Measurements from ENCODE around the gene ZDHHC8. TPM values are rescaled to one million over a fixed set of nuclear protein-coding genes. Genes with fewer than 3 reads are reported as not detected.

ZDHHC8 gene
- total RNA-seq, 1 donor from 2014 or later: 82.4 TPM

DNA sequence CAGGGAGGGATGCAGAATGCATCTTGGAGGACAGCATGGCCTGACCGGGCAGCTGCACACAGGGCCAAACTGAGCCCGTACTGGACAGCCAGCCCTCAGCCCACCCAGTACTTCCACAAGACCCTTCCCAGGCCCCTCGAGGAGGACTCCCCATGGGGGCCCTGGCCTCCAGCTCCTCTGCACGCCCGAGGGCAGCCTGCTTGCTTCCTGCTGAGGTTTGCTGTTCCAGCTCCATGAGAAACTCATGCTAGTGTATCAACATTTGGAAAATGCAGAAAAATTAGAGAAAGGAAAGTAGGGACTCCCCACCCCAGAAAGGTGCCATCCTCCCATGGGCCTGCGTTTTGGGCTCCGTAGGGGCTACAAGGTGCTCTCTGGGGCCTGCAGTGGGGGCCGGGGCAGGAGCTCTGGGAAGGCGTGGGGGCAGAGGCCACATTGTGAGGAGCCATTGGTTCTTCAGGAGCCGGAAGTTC is 40.6 kb downstream of the ZDHHC8 start:
- H3K36me3 Mint-ChIP-seq (ENCODE audit: low read depth): no peaks in the 10 kb centered on the region
- no peaks in the 10 kb centered on the region for H3K27me3 Mint-ChIP-seq (ENCODE audit: low read depth)
- H3K9me3 Mint-ChIP-seq: no peaks in the 10 kb centered on the region
- no peaks in the 10 kb centered on the region for H3K4me1 Mint-ChIP-seq (ENCODE audit: low read depth)
- intact Hi-C loops (cut with micrococcal nuclease): no loop called here
- DNase-seq (ENCODE audit: low spot score): no peak
- H3K4me3 Mint-ChIP-seq (ENCODE audit: low read depth): no peak overlapping the region
- H3K27ac Mint-ChIP-seq: no peak overlapping the region

DNA sequence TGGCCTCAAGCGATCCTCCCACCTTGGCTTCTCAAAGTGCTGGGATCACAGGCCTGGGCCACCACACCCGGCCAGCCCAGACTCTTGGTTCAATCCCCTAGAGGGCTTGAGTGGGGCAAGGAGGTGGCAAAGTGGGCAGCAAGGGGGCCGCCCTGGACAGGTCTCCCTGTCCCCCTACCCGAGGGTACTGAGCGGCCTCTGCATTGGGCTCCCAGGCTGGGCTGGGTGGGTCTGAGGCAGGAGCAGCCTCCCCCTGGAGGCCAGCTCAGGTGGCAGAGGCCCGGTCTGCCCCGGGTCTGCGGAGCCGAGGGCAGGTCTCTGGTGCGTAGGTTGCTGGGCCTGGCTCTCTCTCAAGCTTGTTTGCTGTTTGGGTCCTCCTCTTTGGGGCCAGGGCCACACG is 41.6 kb downstream of the ZDHHC8 start:
- H3K9me3 Mint-ChIP-seq: no peaks in the 10 kb centered on the region
- H3K27me3 Mint-ChIP-seq (ENCODE audit: low read depth): no peaks in the 10 kb centered on the region
- no peaks in the 10 kb centered on the region for H3K36me3 Mint-ChIP-seq (ENCODE audit: low read depth)
- DNase-seq (ENCODE audit: low spot score): no peak
- intact Hi-C loops (cut with micrococcal nuclease): no loop called here
- H3K27ac Mint-ChIP-seq: no peak overlapping the region
- H3K4me1 Mint-ChIP-seq (ENCODE audit: low read depth): no peaks in the 10 kb centered on the region
- H3K4me3 Mint-ChIP-seq (ENCODE audit: low read depth): no peak overlapping the region

DNA sequence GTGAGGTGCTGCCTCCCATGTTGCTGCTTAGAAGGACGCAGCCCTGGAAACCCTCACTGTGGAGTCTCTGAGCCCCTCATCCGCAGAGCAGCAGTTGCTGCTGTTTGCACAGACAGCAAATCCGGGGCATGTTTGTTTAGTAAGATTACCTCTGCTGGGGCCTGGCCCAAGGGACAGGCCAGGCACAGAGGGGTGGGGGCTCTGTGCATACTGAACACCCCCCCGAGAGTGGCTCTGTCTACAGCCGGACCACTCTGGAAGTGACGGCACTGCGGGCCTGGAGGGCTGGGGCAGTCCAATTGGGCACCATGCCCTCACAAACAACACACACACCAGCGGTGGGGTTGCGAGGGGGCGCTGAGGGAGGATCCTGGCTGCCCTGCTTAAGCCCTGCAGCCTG is 42.2 kb downstream of the ZDHHC8 start:
- no peak overlapping the region for H3K4me3 Mint-ChIP-seq (ENCODE audit: low read depth)
- no peaks in the 10 kb centered on the region for H3K4me1 Mint-ChIP-seq (ENCODE audit: low read depth)
- no peaks in the 10 kb centered on the region for H3K27me3 Mint-ChIP-seq (ENCODE audit: low read depth)
- H3K27ac Mint-ChIP-seq: no peak overlapping the region
- no peaks in the 10 kb centered on the region for H3K9me3 Mint-ChIP-seq
- no peaks in the 10 kb centered on the region for H3K36me3 Mint-ChIP-seq (ENCODE audit: low read depth)
- no peak for DNase-seq (ENCODE audit: low spot score)
- intact Hi-C loops (cut with micrococcal nuclease): no loop called here

DNA sequence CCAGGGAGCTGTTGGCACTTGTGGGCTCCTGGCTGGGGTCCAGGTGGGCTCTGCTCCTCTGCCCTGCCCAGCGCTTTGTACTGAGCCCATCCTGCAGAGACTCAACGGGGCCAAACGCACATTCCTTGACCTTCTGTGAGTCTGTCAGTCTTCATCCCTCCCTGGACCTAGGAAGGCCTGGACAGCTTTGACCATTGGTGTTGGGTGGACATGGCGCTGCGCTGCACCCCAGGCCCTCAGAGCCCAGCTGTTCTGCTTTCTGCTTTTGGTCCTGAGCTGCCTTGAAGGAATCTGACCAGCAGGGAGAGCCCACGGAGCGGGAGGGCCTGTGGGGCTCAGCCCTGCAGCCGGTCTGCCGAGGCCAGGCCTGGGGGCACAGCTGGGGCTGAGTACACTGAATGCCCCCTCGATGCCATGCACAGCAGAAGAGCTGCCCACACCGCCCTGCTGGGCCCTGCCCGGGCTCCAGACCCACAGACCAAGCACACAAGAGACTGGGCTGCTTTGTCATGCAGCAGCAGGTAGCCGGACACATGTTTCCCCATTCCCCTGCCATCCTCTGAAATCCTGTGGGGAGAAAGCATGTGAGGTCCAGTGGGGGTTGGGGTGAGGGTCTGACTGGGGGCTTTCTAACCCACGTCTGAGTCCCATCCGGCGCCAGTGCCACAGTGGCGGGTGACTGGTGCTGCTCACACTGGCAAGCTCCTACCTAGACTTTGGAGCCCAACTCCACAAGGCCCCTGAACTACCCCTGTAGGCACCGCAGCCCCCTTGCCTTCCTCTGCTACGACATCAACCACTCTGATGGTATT is 43.4 kb downstream of the ZDHHC8 start:
- Mint-ChIP-seq H3K27ac (no peak overlapping the region), H3K9me3 (no peaks in the 10 kb centered on the region), H3K27me3 (ENCODE audit: low read depth) (no peaks in the 10 kb centered on the region), H3K4me3 (ENCODE audit: low read depth) (no peak overlapping the region), H3K36me3 (ENCODE audit: low read depth) (no peaks in the 10 kb centered on the region), H3K4me1 (ENCODE audit: low read depth) (no peaks in the 10 kb centered on the region)
- intact Hi-C loops (cut with micrococcal nuclease): no loop called here
- no peak for DNase-seq (ENCODE audit: low spot score)

- H3K27me3 Mint-ChIP-seq (ENCODE audit: low read depth): no peaks in the 10 kb centered on the region
- H3K4me3 Mint-ChIP-seq (ENCODE audit: low read depth): no peak overlapping the region
- no peaks in the 10 kb centered on the region for H3K9me3 Mint-ChIP-seq
- H3K4me1 Mint-ChIP-seq (ENCODE audit: low read depth): no peaks in the 10 kb centered on the region
- H3K27ac Mint-ChIP-seq: no peak overlapping the region
- no peaks in the 10 kb centered on the region for H3K36me3 Mint-ChIP-seq (ENCODE audit: low read depth)
- no peak for DNase-seq (ENCODE audit: low spot score)
- intact Hi-C loops (cut with micrococcal nuclease): no loop called here
These were observed 43.9 kb downstream of the ZDHHC8 start for GRCh38 chr22:20175597-20175900.

DNA sequence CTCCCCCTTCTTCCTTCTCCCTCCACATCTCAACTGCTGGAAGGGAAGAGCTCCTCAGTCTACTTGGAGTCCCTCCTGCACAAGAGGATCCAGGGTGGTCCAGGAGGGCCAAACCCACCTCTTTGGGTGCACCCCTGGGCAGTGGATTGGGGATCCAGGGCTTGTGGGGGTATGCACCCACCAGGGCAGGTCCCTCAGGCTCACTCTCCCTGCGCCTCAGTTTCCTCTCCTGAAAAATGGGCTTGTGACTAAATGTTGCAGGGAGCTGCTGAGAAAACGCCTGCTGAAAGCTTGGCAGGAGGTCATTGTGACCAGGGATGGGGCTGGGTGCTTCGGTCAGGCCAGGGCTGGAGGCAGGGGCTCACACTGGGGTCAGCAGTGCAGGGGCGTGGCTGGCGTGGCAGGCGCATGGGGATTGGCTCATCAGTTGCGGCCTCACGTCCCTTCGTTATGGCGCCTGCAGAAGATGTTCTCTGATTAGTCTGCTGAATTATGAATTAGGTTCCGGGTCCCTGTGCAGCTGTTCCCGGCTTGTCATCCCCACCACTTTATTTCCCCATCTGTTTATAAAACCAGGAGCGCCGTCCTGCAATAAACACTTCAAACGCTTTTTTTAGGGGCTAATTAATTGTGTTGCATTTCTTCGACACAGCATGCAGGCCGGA is 44.9 kb downstream of the ZDHHC8 start:
- no peaks in the 10 kb centered on the region for H3K4me1 Mint-ChIP-seq (ENCODE audit: low read depth)
- no peak overlapping the region for H3K27ac Mint-ChIP-seq
- H3K27me3 Mint-ChIP-seq (ENCODE audit: low read depth): no peaks in the 10 kb centered on the region
- intact Hi-C loops (cut with micrococcal nuclease): no loop called here
- DNase-seq (ENCODE audit: low spot score): no peak
- H3K36me3 Mint-ChIP-seq (ENCODE audit: low read depth): no peaks in the 10 kb centered on the region
- no peak overlapping the region for H3K4me3 Mint-ChIP-seq (ENCODE audit: low read depth)
- H3K9me3 Mint-ChIP-seq: no peaks in the 10 kb centered on the region

DNA sequence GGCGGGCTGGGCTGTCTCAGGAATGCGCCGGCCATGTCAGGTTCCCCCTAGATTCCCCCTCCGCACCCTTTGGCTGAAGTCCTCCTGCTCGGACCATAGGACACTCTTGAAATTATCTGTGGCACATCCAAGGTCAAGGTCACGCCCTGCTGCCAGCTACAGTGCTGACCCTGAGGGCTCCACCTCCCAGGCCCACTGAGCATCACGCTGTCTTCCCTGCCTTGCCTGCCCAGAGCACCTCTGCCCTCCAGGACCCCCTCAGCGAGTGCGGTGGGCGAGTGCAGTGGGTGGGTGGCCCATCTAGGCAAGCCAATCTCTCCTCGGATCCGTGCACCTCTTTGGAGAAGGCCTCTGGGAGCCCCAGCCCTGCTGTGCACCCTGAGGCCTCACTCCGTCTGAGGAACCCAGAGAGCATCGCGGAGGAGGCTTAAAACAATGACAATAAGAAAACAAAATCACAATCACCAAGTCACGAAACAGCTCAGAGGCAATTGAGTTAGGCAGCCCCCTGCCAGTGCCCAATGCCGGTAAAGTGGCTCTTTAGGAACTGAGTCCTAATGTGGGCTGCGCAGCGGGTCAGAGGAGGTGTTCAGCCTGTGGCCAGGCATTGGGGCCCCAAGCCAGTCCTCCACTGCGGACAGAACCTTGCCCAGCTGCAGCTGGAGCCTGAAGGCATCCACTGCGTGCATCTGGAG is 45.8 kb downstream of the ZDHHC8 start:
- no peaks in the 10 kb centered on the region for H3K9me3 Mint-ChIP-seq
- no peak overlapping the region for H3K4me3 Mint-ChIP-seq (ENCODE audit: low read depth)
- intact Hi-C loops (cut with micrococcal nuclease): no loop called here
- DNase-seq (ENCODE audit: low spot score): no peak
- no peaks in the 10 kb centered on the region for H3K36me3 Mint-ChIP-seq (ENCODE audit: low read depth)
- H3K27ac Mint-ChIP-seq: no peak overlapping the region
- H3K27me3 Mint-ChIP-seq (ENCODE audit: low read depth): no peaks in the 10 kb centered on the region
- H3K4me1 Mint-ChIP-seq (ENCODE audit: low read depth): no peaks in the 10 kb centered on the region

- Mint-ChIP-seq H3K36me3 (ENCODE audit: low read depth) (no peaks in the 10 kb centered on the region), H3K27ac (no peak overlapping the region), H3K9me3 (no peaks in the 10 kb centered on the region), H3K27me3 (ENCODE audit: low read depth) (no peaks in the 10 kb centered on the region), H3K4me1 (ENCODE audit: low read depth) (no peaks in the 10 kb centered on the region), H3K4me3 (ENCODE audit: low read depth) (no peak overlapping the region)
- DNase-seq (ENCODE audit: low spot score): no peak
- intact Hi-C loops (cut with micrococcal nuclease): no loop called here
These were observed 46.7 kb downstream of the ZDHHC8 start for GRCh38 chr22:20178075-20178914.

DNA sequence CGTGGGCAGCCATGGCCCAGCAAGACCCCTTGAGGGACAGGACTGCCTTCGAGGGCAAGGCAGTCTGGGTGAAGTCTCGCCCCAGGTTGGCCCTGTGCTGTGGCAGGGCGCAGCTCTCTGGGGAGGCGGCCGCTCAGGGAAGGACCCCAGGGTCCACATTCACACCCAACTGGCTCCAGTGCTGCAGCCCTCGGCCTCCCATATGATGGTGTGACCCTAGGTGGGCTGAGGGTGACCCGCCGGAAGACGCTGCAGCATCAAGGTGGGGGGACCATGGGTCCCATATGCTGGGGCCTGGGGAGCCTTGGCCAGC is 47.3 kb downstream of the ZDHHC8 start:
- no peaks in the 10 kb centered on the region for H3K27me3 Mint-ChIP-seq (ENCODE audit: low read depth)
- intact Hi-C loops (cut with micrococcal nuclease): no loop called here
- no peaks in the 10 kb centered on the region for H3K4me1 Mint-ChIP-seq (ENCODE audit: low read depth)
- no peak overlapping the region for H3K27ac Mint-ChIP-seq
- no peak for DNase-seq (ENCODE audit: low spot score)
- H3K36me3 Mint-ChIP-seq (ENCODE audit: low read depth): no peaks in the 10 kb centered on the region
- H3K9me3 Mint-ChIP-seq: no peaks in the 10 kb centered on the region
- H3K4me3 Mint-ChIP-seq (ENCODE audit: low read depth): no peak overlapping the region

DNA sequence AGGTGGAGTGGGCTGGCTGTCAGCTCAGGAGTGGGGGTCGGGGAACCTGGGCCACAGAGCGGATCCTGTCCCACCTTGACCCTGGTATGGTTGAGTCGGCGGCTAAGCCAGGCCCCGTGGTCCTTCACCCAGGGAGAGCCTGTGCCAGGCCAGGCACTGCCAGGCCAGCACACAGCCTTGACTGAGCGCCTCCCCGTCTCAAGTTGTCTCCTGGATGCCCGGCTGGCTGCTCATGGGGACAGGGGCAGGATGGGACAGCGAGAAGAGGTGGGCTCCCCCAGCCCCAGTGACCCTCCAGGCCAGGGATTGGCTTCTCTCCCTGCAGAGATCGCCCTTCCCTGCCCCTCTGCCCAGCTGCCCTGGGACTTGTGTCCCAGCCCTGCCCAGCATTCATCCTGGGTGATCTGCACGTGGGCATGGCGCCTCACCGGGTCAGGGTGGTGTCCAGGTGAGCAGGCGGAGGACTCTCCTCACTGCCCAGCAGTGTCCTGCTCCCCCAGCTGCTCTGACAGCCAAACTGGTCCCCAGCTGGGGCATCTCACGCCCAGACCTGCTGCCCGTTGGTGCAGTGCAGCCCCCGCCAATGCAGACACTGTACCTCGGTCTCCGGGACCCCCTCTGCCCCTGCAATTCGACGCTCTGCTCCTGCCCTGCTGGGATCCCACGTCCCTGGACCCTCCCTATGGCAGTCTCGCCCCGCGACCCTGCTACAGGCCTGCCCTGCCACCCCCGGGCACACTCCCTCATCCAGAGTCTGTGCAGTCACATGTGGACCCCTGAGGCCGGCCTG is 48.0 kb downstream of the ZDHHC8 start:
- intact Hi-C loops (cut with micrococcal nuclease): no loop called here
- H3K27ac Mint-ChIP-seq: no peak overlapping the region

GRCh38 chr22:20180245-20180630 is 48.6 kb downstream of the ZDHHC8 start:
- DNase-seq (ENCODE audit: low spot score): no peak
- Mint-ChIP-seq H3K27ac (no peak overlapping the region), H3K9me3 (no peaks in the 10 kb centered on the region), H3K27me3 (ENCODE audit: low read depth) (no peaks in the 10 kb centered on the region), H3K4me1 (ENCODE audit: low read depth) (no peaks in the 10 kb centered on the region), H3K4me3 (ENCODE audit: low read depth) (no peak overlapping the region), H3K36me3 (ENCODE audit: low read depth) (no peaks in the 10 kb centered on the region)
- intact Hi-C loops (cut with micrococcal nuclease): no loop called here

More for the DNA sequence above, 48.0 kb downstream of the ZDHHC8 start:
- no peak for DNase-seq (ENCODE audit: low spot score)
- Mint-ChIP-seq H3K27me3 (ENCODE audit: low read depth) (no peaks in the 10 kb centered on the region), H3K36me3 (ENCODE audit: low read depth) (no peaks in the 10 kb centered on the region), H3K4me3 (ENCODE audit: low read depth) (no peak overlapping the region), H3K9me3 (no peaks in the 10 kb centered on the region), H3K4me1 (ENCODE audit: low read depth) (no peaks in the 10 kb centered on the region)

DNA sequence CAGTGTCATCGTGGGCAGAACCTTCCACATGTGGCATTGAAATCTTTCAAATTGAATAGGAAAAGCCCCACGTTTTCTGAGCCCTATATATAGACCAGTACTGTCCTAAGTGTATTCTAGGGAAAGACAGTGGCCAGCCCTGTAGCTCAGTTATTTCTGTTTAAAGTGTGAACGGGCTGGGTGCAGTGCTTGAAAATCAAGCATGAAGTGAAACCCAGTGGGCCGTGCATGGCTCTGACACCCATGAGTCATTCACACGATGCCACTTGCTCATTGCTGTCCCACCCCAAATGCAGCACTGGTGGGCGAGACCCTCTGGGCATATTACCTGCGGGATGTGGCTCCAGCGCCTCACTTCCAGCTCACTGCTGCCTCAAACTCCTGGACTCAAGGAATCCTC is 49.0 kb downstream of the ZDHHC8 start:
- Mint-ChIP-seq H3K4me3 (ENCODE audit: low read depth) (no peak overlapping the region), H3K36me3 (ENCODE audit: low read depth) (no peaks in the 10 kb centered on the region), H3K9me3 (no peaks in the 10 kb centered on the region), H3K4me1 (ENCODE audit: low read depth) (no peaks in the 10 kb centered on the region), H3K27ac (no peak overlapping the region), H3K27me3 (ENCODE audit: low read depth) (no peaks in the 10 kb centered on the region)
- no peak for DNase-seq (ENCODE audit: low spot score)
- intact Hi-C loops (cut with micrococcal nuclease): no loop called here
